Subcutaneous abdominal adipose tissue (tissue), 5 donors: ENCODE results near the gene CTXN3.
"Not testable (repeated sequence)": the region's sequence is repeated elsewhere in the genome, so short reads cannot be mapped to it uniquely, and the experiment has no call there.

Source experiments
- H3K27ac ChIP-seq: one replicate; pipeline ENCODE4 v1.7.0; 2013; ENCODE audit warnings: low read depth, mild to moderate bottlenecking, inconsistent platforms, low read length, moderate library complexity
- H3K27me3 ChIP-seq, 5 donors: one replicate each; pipeline ENCODE4 v1.7.0; 2013; ENCODE audit warnings: low read length in 5 of 5, inconsistent platforms in 1 of 5; ENCODE audit not compliant: control insufficient read depth in 5 of 5, insufficient read depth in 4 of 5
- H3K36me3 ChIP-seq, 5 donors: one replicate each; pipeline ENCODE4 v1.7.0; 2013; ENCODE audit warnings: low read length in 5 of 5; ENCODE audit not compliant: control insufficient read depth in 5 of 5, insufficient read depth in 5 of 5
- H3K4me1 ChIP-seq, 5 donors: one replicate each; pipeline ENCODE4 v1.7.0; 2013; ENCODE audit warnings: low read length in 5 of 5, mild to moderate bottlenecking in 3 of 5, moderate library complexity in 1 of 5; ENCODE audit not compliant: control insufficient read depth in 5 of 5, insufficient read depth in 5 of 5
- H3K4me3 ChIP-seq, 5 donors: one replicate each; pipeline ENCODE4 v1.7.0; 2013; ENCODE audit warnings: low read length in 5 of 5, low read depth in 1 of 5
- H3K9ac ChIP-seq, 5 donors: one replicate each; pipeline ENCODE4 v1.7.0; 2013; ENCODE audit warnings: low read length in 5 of 5, mild to moderate bottlenecking in 4 of 5, moderate library complexity in 3 of 5
- H3K9me3 ChIP-seq, 5 donors: one replicate each; pipeline ENCODE4 v1.7.0; 2013; ENCODE audit warnings: low read length in 5 of 5; ENCODE audit not compliant: control insufficient read depth in 5 of 5
- donor health status: healthy.
- donor health status: healthy.
- donor health status: healthy.
- donor health status: healthy.
- donor health status: healthy.

CTXN3 gene

DNA sequence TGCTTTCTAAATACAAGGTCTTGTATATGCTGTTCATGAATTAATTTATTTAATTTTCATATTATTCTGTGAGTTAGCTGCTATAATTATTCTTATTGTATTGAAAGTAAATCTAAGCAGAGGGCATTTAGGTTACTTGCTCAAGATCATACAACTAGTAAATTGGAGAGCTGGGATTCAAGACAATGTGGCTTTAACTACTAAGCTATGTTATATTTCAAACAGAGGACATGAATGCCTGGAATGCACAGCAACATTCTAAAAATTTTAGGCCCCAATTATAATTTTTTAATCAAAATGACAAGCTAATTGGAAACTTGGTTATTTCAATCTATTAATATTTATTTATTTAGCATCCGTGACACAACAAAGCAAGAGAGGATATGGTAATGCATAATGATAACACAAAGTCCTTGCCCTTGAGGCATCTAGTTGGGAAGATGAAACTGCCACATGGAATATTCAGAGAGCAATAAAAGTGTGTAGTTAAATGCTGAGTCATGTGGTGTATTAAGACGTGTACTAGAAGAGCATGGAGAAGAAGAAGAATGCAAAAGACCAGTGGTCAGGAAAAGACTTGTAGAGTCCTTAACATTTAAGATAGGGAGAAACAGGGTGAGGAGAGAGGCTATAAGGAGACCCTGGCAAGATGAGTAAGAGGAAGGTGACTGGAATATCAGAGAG, 24.4 kb downstream of the CTXN3 start:
- H3K27ac ChIP-seq: no peak overlapping the region
- no peaks in the 10 kb centered on the region for H3K36me3 ChIP-seq
- no peaks in the 10 kb centered on the region for H3K27me3 ChIP-seq
- no peaks in the 10 kb centered on the region for H3K9me3 ChIP-seq
- H3K4me1 ChIP-seq: no peaks in the 10 kb centered on the region
- no peak overlapping the region for H3K4me3 ChIP-seq
- no peak overlapping the region for H3K9ac ChIP-seq

GRCh38 chr5:127676951-127677350, 28.1 kb downstream of the CTXN3 start:
- not testable (repeated sequence) for H3K9ac ChIP-seq, H3K36me3 ChIP-seq, H3K4me3 ChIP-seq, H3K27ac ChIP-seq, H3K9me3 ChIP-seq, H3K4me1 ChIP-seq, H3K27me3 ChIP-seq

DNA sequence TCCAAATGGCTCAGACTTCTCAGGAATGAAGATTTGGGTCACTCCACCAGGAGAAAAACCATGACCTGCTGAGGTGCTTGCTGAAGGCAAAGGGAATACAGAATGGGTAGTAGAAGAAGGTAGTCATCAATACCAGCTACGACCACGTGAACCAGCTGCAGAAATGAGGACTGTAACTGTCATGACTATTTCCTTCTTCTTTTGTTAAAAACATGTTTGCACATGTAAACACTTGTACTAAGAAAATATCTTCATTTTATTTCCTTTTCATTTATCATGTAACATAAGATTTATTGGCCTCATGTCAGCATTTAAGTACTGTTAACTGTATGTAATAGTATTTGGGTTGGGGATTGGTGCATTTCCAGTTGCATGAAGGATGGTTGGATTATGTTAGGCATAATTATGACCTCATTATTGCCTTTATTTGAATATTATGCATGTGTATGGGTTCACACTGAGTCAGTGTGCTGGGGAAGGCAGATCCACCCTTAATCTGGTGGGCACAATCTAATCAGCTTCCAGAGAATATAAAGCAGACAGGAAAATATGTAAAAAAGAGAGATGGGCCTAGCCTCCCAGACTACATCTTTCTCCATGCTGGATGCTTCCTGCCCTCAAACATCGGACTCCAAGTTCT, 30.9 kb downstream of the CTXN3 start:
- H3K36me3 ChIP-seq, H3K4me1 ChIP-seq, H3K9ac ChIP-seq, H3K27me3 ChIP-seq, H3K9me3 ChIP-seq, H3K27ac ChIP-seq, H3K4me3 ChIP-seq: not testable (repeated sequence)

DNA sequence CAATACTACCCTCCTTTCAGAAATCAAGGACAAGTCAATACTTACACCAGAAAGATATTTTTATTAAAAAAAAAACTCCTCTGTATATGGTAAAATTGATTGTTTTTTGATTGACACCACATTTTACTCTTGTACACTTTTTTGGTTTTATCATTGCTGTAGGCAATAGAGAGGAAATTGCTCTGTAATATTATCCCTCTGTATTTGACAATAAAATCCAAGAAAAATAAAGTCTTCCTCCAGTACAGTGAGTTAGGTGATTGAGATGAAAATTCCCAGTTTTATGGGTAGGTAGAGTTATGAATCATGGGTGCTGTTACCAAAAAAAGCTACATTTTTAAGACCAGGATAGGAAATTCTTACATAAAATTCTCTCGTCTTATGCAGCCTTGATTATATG, 31.7 kb downstream of the CTXN3 start:
- H3K9ac ChIP-seq: no peak overlapping the region
- H3K27me3 ChIP-seq: no peaks in the 10 kb centered on the region
- H3K27ac ChIP-seq: no peak overlapping the region
- H3K4me1 ChIP-seq: peaks cover 0 to 8% (median 0%) of the 10 kb centered on the region in 5 donors
- no peaks in the 10 kb centered on the region for H3K9me3 ChIP-seq
- H3K4me3 ChIP-seq: no peak overlapping the region
- no peaks in the 10 kb centered on the region for H3K36me3 ChIP-seq

GRCh38 chr5:127683008-127683407, 34.1 kb downstream of the CTXN3 start:
- no peaks in the 10 kb centered on the region for H3K36me3 ChIP-seq
- H3K27me3 ChIP-seq: no peaks in the 10 kb centered on the region
- H3K4me1 ChIP-seq: peaks cover 0 to 17% (median 0%) of the 10 kb centered on the region in 5 donors
- no peak overlapping the region for H3K9ac ChIP-seq
- H3K4me3 ChIP-seq: no peak overlapping the region
- H3K27ac ChIP-seq: no peak overlapping the region
- H3K9me3 ChIP-seq: no peaks in the 10 kb centered on the region

DNA sequence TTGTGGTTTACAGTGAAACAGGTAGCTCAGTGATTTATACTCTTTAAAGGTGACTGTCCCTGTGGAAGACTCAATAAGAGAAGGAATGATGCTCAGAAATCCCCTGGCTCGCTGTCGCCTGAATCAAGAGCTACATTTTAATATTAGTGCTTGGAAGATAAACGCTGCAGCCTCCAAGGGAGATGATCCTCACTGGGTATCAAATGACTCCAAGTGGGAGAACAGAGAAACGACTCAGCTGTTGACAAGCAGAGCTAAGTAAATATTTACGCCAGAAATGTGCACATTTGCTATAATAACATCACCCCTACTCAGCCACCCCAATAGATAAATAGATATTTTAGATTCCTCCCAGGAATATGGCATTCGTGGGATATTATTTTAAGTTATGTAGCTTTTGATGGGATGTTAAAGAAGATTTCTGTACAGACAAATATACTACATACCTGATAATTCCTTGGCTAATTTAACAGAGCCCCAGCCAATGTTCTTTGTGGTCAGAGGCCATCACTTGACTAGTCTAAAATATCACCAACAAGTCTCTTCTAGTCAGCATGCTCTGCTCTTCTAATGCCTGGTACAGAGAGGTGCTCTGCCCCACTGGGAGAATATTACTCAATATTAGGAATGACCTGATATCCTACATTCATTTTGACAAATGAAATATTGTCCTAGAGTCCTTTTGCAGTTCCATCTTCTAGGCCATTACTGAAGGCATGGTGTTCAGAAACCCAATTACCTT, 36.0 kb downstream of the CTXN3 start:
- H3K36me3 ChIP-seq: no peaks in the 10 kb centered on the region
- no peak overlapping the region for H3K27ac ChIP-seq
- H3K27me3 ChIP-seq: no peaks in the 10 kb centered on the region
- H3K9ac ChIP-seq: no peak overlapping the region
- H3K4me3 ChIP-seq: no peak overlapping the region
- peaks cover 0 to 17% (median 0%) of the 10 kb centered on the region in 5 donors for H3K4me1 ChIP-seq
- no peaks in the 10 kb centered on the region for H3K9me3 ChIP-seq

DNA sequence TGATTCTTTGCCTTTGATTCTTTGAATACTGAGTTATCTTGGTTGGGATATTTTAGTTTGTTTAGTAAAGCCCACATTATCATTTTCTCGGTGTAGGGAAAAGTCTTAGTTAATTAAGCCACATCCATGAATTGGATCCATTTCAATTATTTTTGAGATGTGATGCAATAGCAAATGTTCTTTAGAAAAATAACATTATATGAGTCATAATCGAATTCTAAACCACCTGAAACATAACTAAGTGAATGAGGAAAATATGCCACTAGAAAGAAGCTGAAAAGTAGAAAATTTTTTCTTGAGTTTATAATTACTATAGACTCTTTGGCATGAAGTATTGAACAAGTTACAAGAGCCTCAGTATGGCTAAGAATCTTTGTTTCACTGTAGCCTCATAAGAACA, 36.8 kb downstream of the CTXN3 start:
- Histone ChIP-seq H3K27ac (no peak overlapping the region), H3K4me1 (peaks cover 0 to 17% (median 0%) of the 10 kb centered on the region in 5 donors), H3K9me3 (peaks cover 0 to 2% (median 0%) of the 10 kb centered on the region in 5 donors), H3K9ac (no peak overlapping the region), H3K27me3 (no peaks in the 10 kb centered on the region), H3K36me3 (no peaks in the 10 kb centered on the region), H3K4me3 (no peak overlapping the region)

DNA sequence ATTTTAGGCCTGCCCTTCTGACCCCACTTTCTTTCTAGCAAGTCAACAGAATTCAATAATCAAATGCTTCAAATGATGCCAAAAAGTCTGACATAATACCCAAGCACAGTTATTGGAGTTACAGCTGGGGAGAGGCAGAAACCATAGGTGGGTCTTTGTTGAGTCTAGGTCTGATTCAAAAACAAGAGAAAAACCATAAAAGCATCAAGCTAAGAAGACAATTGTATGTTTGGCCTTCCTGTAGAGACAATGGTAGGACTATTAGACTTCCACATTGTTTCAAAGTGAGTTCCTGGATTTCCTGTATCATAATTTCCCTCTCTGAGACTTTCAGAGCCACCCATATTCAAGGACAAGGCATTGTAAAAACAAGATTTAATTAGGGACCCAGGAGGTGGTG, 37.5 kb downstream of the CTXN3 start:
- Histone ChIP-seq H3K9me3 (peaks cover 0 to 3% (median 0%) of the 10 kb centered on the region in 5 donors), H3K4me3 (no peak overlapping the region), H3K27ac (no peak overlapping the region), H3K27me3 (no peaks in the 10 kb centered on the region), H3K36me3 (no peaks in the 10 kb centered on the region), H3K4me1 (peaks cover 0 to 17% (median 0%) of the 10 kb centered on the region in 5 donors), H3K9ac (no peak overlapping the region)

DNA sequence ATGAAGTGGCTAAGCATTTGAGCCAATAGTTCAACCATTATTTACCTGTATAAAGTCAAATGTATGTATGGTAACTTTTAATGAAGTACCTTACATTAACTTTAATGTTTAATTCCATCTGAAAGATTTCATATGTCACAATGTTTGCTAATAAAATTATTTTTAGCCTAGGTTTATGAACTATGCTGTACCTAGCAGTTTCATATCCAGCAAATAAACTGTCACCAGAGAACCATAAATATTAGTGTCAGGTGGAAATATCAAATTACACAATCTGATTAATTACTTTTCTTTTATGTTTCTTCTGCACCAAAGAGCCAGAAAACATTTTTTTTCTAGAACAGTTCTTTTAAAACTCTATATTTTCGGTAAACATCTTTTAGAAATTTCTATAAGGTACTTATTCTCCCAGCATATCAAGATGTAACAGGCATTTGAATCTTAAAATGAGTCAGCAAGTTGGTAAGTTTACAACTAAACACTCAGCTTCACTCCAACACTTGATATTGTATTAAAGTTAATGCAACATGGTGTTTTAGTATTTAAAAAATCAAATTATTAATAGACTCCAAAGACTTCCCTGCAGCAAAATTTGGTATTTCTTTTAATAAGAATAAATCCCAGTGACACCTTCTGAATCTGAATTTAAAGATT, 45.8 kb downstream of the CTXN3 start:
- Histone ChIP-seq H3K4me1 (peaks cover 0 to 4% (median 0%) of the 10 kb centered on the region in 5 donors), H3K9ac (no peak overlapping the region), H3K9me3 (peaks cover 0 to 3% (median 0%) of the 10 kb centered on the region in 5 donors), H3K27me3 (peaks cover 0 to 3% (median 0%) of the 10 kb centered on the region in 5 donors), H3K4me3 (no peak overlapping the region), H3K27ac (no peak overlapping the region), H3K36me3 (no peaks in the 10 kb centered on the region)

DNA sequence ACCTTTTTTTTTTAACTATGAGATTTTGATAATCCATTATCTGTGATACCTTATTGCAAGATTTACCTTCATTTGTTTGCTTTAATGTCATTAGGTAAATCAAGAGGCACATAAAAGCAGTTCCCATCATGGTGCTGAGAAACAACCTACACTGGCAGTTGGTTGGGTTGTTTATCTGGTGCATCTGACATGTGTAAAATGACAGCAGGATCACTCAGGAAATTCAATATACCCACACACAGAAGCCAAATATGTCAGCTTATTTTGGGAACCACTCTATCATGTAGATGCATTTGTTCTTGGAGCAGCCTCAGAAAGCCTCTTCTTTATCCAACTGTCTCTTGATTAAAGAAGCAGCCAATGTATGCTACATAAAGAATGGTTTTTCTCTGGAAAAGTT, 46.5 kb downstream of the CTXN3 start:
- Histone ChIP-seq H3K27me3 (peaks cover 0 to 3% (median 0%) of the 10 kb centered on the region in 5 donors), H3K9ac (no peak overlapping the region), H3K4me1 (peaks cover 0 to 4% (median 0%) of the 10 kb centered on the region in 5 donors), H3K4me3 (no peak overlapping the region), H3K36me3 (no peaks in the 10 kb centered on the region), H3K9me3 (peaks cover 0 to 3% (median 0%) of the 10 kb centered on the region in 5 donors), H3K27ac (no peak overlapping the region)
